Neural crest cell (in vitro differentiated cells): ENCODE results near the gene F13A1. TPM values are rescaled to one million over a fixed set of nuclear protein-coding genes. Genes with fewer than 3 reads are reported as not detected.

ENCODE experiments used
- DNase-seq: peaks from one replicate; pipeline ENCODE4 v3.0.0; 2021; ENCODE audit warnings: low read depth, mixed read lengths, low spot score
- H3K27ac Mint-ChIP-seq: one replicate; pipeline ENCODE4 v1.8.0; 2021; ENCODE audit warnings: mild to moderate bottlenecking, mixed read lengths; ENCODE audit not compliant: unreplicated experiment
- H3K27me3 Mint-ChIP-seq: 2 replicates; pipeline ENCODE4 v1.8.0; 2021; ENCODE audit warnings: low read depth, mild to moderate bottlenecking, mixed read lengths
- H3K36me3 Mint-ChIP-seq: 2 replicates; pipeline ENCODE4 v1.8.0; 2021; ENCODE audit warnings: low read depth, mild to moderate bottlenecking, mixed read lengths
- H3K4me1 Mint-ChIP-seq: 2 replicates; pipeline ENCODE4 v1.8.0; 2021; ENCODE audit warnings: mixed read lengths
- H3K4me3 Mint-ChIP-seq: one replicate; pipeline ENCODE4 v1.8.0; 2021; ENCODE audit warnings: mild to moderate bottlenecking, mixed read lengths
- H3K9me3 Mint-ChIP-seq: 2 replicates; pipeline ENCODE4 v1.8.0; 2021; ENCODE audit warnings: mixed read lengths
- total RNA-seq: library from RNA; stranded (reverse); gene quantifications from 2 replicates; pipeline ENCODE4 v1.2.1, GENCODE V29; 2021
- TF ChIP-seq, protein P1 (sequence below): fragments of 200-600 bp; sonication (generic); conservative IDR thresholded peaks from 2 replicates; pipeline ENCODE4 v1.5.0; 2021; ENCODE audit warnings: antibody characterized with exemption, mild to moderate bottlenecking

F13A1 gene
- total RNA-seq, 1 donor from 2014 or later, result 0.70 TPM

DNA sequence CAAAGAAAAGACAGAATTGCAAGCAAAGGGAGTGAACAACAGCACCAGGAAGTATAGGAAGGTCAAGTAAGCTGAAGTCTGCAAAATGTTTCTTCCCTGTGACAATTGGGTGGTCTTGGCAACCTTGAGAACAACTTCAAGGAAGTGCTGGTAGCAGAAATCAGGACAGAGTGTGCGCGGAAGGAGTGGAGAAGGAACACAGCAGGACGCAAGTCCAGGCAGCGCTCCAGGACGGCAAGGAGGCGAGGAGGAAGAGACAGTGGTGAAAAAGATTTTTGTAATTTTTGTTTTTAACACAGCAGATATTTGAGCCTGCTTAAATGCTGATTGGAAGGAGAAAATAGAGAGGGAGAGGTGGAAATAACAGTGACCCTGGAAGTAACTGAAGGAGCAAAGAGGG, 141.7 kb downstream of the F13A1 start:
- Mint-ChIP-seq H3K4me1 (peaks cover 13% of the 10 kb centered on the region), H3K27me3 (peaks cover 7% of the 10 kb centered on the region), H3K4me3 (no peak overlapping the region), H3K27ac (no peak overlapping the region), H3K9me3 (no peaks in the 10 kb centered on the region), H3K36me3 (no peaks in the 10 kb centered on the region)
- TF ChIP-seq, protein P1, sequence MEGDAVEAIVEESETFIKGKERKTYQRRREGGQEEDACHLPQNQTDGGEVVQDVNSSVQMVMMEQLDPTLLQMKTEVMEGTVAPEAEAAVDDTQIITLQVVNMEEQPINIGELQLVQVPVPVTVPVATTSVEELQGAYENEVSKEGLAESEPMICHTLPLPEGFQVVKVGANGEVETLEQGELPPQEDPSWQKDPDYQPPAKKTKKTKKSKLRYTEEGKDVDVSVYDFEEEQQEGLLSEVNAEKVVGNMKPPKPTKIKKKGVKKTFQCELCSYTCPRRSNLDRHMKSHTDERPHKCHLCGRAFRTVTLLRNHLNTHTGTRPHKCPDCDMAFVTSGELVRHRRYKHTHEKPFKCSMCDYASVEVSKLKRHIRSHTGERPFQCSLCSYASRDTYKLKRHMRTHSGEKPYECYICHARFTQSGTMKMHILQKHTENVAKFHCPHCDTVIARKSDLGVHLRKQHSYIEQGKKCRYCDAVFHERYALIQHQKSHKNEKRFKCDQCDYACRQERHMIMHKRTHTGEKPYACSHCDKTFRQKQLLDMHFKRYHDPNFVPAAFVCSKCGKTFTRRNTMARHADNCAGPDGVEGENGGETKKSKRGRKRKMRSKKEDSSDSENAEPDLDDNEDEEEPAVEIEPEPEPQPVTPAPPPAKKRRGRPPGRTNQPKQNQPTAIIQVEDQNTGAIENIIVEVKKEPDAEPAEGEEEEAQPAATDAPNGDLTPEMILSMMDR, result no peak
- no peak for DNase-seq

- H3K27me3 Mint-ChIP-seq, result peaks cover 7% of the 10 kb centered on the region
- no peak for DNase-seq
- H3K27ac Mint-ChIP-seq, result no peak overlapping the region
- no peaks in the 10 kb centered on the region for H3K36me3 Mint-ChIP-seq
- no peaks in the 10 kb centered on the region for H3K9me3 Mint-ChIP-seq
- no peak overlapping the region for H3K4me3 Mint-ChIP-seq
- peaks cover 13% of the 10 kb centered on the region for H3K4me1 Mint-ChIP-seq
- TF ChIP-seq, protein P1, result no peak
Observed at GRCh38 chr6:6177754-6178153, 142.7 kb downstream of the F13A1 start.

GRCh38 chr6:6176586-6177228, 143.8 kb downstream of the F13A1 start:
- Mint-ChIP-seq H3K36me3 (no peaks in the 10 kb centered on the region), H3K27me3 (peaks cover 7% of the 10 kb centered on the region), H3K4me3 (no peak overlapping the region), H3K4me1 (peaks cover 13% of the 10 kb centered on the region), H3K9me3 (no peaks in the 10 kb centered on the region), H3K27ac (no peak overlapping the region)
- TF ChIP-seq, protein P1, result no peak
- no peak for DNase-seq

DNA sequence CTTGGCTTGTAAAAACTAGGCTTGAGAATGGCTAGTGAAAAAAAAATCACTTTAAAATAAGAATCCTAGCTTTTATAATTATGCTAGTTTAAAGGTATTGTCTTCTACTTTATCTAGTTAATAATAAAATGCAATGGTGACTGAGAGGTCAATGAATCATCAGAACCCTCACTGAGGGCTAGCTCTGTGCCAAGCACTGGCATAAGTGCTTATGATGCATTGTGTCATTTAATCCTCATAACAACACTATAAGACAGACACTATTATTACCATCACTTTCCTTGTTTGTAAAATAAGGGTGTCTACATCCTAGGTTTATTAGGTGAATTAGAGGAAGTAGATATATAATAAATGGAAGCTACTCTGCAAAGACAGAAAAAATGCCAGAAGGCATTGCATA, 144.3 kb downstream of the F13A1 start:
- no peak for DNase-seq
- Mint-ChIP-seq H3K9me3 (no peaks in the 10 kb centered on the region), H3K4me1 (peaks cover 12% of the 10 kb centered on the region), H3K27ac (no peak overlapping the region), H3K36me3 (no peaks in the 10 kb centered on the region), H3K27me3 (peaks cover 7% of the 10 kb centered on the region), H3K4me3 (no peak overlapping the region)
- TF ChIP-seq, protein P1, result no peak

DNA sequence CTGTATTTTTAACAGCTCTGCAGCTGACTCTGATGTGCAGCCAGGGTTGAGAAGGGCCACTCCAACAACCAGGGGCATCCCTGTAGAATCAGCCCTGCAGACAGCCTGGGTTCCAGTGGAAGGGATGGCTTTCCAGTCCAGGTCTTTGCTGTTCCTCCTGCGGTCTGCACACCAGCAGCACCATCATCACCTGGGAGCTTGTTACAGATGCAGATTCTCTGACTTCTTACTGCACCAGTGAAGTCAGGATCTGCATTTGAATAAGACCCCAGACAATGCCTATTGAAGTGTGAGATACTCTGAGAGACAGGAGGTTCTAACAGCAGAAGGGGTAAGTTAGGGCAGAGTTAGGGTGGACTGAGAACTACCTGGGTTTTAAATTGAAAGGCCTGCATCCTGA, 151.3 kb downstream of the F13A1 start:
- Mint-ChIP-seq H3K9me3 (no peaks in the 10 kb centered on the region), H3K4me1 (no peaks in the 10 kb centered on the region), H3K27me3 (no peaks in the 10 kb centered on the region), H3K4me3 (no peak overlapping the region), H3K27ac (no peak overlapping the region), H3K36me3 (no peaks in the 10 kb centered on the region)
- TF ChIP-seq, protein P1, result no peak
- DNase-seq, result no peak
